HCT116 (cell line): ENCODE data around the gene PNPLA2.
A peak's percentile ranks its signal among the peaks of the same experiment; 100 is the strongest.

Source experiments
- CBX3 ChIP-seq: IDR thresholded peaks from 2 replicates; pipeline ENCODE4 v1.6.1; 2012; ENCODE audit warnings: low read depth
- CTCF ChIP-seq, 3 experiments: fragments of 200-600 bp in 1 of 3; sonication (generic) in 1 of 3; IDR thresholded peaks in 2 of 3; conservative IDR thresholded peaks in 1 of 3; 2 replicates each; pipeline ENCODE4 v1.5.1; 2012 to 2017; ENCODE audit warnings: low read depth in 2 of 3, low read length in 2 of 3, antibody characterized with exemption in 1 of 3, borderline replicate concordance in 1 of 3, control low read depth in 1 of 3, mild to moderate bottlenecking in 1 of 3, mixed read lengths in 1 of 3, mixed run types in 1 of 3, moderate library complexity in 1 of 3; ENCODE audit not compliant: insufficient read depth in 1 of 3
- EZH2 ChIP-seq: fragments of 200-600 bp; sonication (generic); IDR thresholded peaks from 2 replicates; pipeline ENCODE4 v1.6.1; 2017; ENCODE audit warnings: antibody characterized with exemption, mixed run types
- MAX ChIP-seq: IDR thresholded peaks from 2 replicates; pipeline ENCODE4 v1.6.1; 2012
- POLR2A ChIP-seq: IDR thresholded peaks from 2 replicates; pipeline ENCODE4 v1.7.0; 2011; ENCODE audit warnings: borderline replicate concordance; ENCODE audit not compliant: insufficient read depth, insufficient read length; ENCODE audit errors: extremely low read depth
- REST ChIP-seq: IDR thresholded peaks from 2 replicates; pipeline ENCODE4 v1.6.1; 2012; ENCODE audit warnings: low read depth
- TCF7L2 ChIP-seq: IDR thresholded peaks from 2 replicates; pipeline ENCODE4 v1.7.0; 2011; ENCODE audit warnings: borderline replicate concordance, inconsistent platforms; ENCODE audit not compliant: insufficient read depth, insufficient read length; ENCODE audit errors: extremely low read depth
- ZNF274 ChIP-seq: fragments of 200-500 bp; sonication (Bioruptor generic); IDR thresholded peaks from 2 replicates; pipeline ENCODE4 v1.6.1; 2014; ENCODE audit warnings: mild to moderate bottlenecking, low read depth, low read length, inconsistent platforms

GRCh38 chr11:777288-778255 is 41.1 kb upstream of the PNPLA2 start, which contains the start of gene GATD1:
- TF ChIP-seq POLR2A (peak; percentile 97), CTCF (IDR thresholded peaks at IDR 0.05 in 2 of 3, conservative IDR thresholded peaks at IDR 0.05 in 1 of 3; ENCODE audit: borderline replicate concordance in 1 of 3, insufficient read depth in 1 of 3, low read depth in 2 of 3, low read length in 2 of 3) (no peak), EZH2 (no peak), ZNF274 (no peak), REST (no peak), TCF7L2 (no peak), CBX3 (no peak), MAX (peak; percentile 55)
